A673 (cell line): ENCODE measurements around the gene CELF4.

ENCODE experiments used
- EZH2 ChIP-seq: fragments of 200-600 bp; sonication (generic); IDR thresholded peaks from 2 replicates; pipeline ENCODE4 v1.6.1; 2017; ENCODE audit warnings: borderline replicate concordance, low read depth, mild to moderate bottlenecking, mixed read lengths, antibody characterized with exemption, low read length; ENCODE audit not compliant: poor library complexity, severe bottlenecking
- TF ChIP-seq, protein P1 (sequence below): fragments of 300-800, 200-600 bp; sonication (generic); conservative IDR thresholded peaks from 2 replicates; pipeline ENCODE4 v1.5.1; 2017; ENCODE audit warnings: low read depth, mild to moderate bottlenecking, antibody characterized with exemption, low read length, moderate library complexity, mixed read lengths

DNA sequence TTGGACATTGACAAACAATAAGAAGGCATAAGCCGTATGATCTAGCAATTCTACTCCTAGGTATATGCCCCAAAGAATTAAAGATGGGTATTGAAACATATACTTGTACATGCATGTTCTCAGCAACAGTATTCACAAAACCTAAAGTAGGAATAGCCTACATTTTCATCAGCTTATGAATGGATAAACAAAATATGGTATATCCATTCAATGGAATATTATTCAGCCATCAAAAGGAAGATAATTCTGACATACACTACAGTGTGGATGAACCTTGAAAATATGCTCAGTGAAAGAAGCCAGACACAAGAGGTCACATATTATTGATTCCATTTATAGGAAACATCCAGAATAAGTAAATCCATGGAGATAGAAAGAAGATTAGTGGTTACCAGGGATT, 56.0 kb downstream of the CELF4 start:
- TF ChIP-seq, protein P1, sequence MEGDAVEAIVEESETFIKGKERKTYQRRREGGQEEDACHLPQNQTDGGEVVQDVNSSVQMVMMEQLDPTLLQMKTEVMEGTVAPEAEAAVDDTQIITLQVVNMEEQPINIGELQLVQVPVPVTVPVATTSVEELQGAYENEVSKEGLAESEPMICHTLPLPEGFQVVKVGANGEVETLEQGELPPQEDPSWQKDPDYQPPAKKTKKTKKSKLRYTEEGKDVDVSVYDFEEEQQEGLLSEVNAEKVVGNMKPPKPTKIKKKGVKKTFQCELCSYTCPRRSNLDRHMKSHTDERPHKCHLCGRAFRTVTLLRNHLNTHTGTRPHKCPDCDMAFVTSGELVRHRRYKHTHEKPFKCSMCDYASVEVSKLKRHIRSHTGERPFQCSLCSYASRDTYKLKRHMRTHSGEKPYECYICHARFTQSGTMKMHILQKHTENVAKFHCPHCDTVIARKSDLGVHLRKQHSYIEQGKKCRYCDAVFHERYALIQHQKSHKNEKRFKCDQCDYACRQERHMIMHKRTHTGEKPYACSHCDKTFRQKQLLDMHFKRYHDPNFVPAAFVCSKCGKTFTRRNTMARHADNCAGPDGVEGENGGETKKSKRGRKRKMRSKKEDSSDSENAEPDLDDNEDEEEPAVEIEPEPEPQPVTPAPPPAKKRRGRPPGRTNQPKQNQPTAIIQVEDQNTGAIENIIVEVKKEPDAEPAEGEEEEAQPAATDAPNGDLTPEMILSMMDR: no peak
- no peak for TF ChIP-seq EZH2
